ENCODE results near the gene ELK4. TPM values are rescaled to one million over a fixed set of nuclear protein-coding genes. Genes with fewer than 3 reads are reported as not detected.

ELK4 gene
- total and polyA plus RNA-seq, 2 donors (not counting 3 experiments of a cell fraction or from before 2014, with no cell fraction given), result 8.7 to 107 TPM

- Histone ChIP-seq H3K4me1 (ENCODE audit: control insufficient read depth, extremely low read depth, insufficient read depth, low read length) (peaks cover 16% of the 10 kb centered on the region), H3K79me2 (ENCODE audit: control insufficient read depth, insufficient read depth, low read length) (no peaks in the 10 kb centered on the region), H3K9ac (replicated peaks; ENCODE audit: extremely low read depth, insufficient read depth, low read length) (no peak overlapping the region), H3K9me3 (replicated peaks; ENCODE audit: control insufficient read depth, insufficient read depth, low read length) (no peaks in the 10 kb centered on the region), H3K27me3 (ENCODE audit: control insufficient read depth in 2 of 2, insufficient read depth in 2 of 2, low read length in 2 of 2) (no peaks in the 10 kb centered on the region), H3K27ac (ENCODE audit: insufficient read depth, low read depth, low read length) (no peak overlapping the region), H3K9me1 (replicated peaks; ENCODE audit: control insufficient read depth, extremely low read depth, insufficient read depth, low read length) (no peaks in the 10 kb centered on the region), H3K36me3 (ENCODE audit: control insufficient read depth in 2 of 2, extremely low read depth in 1 of 2, insufficient read depth in 2 of 2, low read length in 2 of 2) (peaks cover 2 to 5% of the 10 kb centered on the region in 2 experiments), H3K4me2 (ENCODE audit: insufficient read depth, low read length) (no peak overlapping the region), H2AFZ (ENCODE audit: low read depth, low read length) (no peak overlapping the region), H3K4me3 (replicated peaks in 1 of 3; ENCODE audit: insufficient read depth in 1 of 3, low read depth in 1 of 3, low read length in 3 of 3) (no peak overlapping the region), H4K20me1 (replicated peaks; ENCODE audit: control insufficient read depth, extremely low read depth, insufficient read depth, low read length) (no peaks in the 10 kb centered on the region)
- TF ChIP-seq MYC (IDR thresholded peaks at IDR 0.05; ENCODE audit: low read depth, low read length), result no peak
- peak; percentile 23 for TF ChIP-seq POLR2AphosphoS5 (IDR thresholded peaks at IDR 0.05; ENCODE audit: insufficient read depth, low read depth, low read length)
- peak; percentile 89 to 91 for TF ChIP-seq CTCF (IDR thresholded peaks at IDR 0.05; ENCODE audit: extremely low read depth in 1 of 2, insufficient read depth in 1 of 2, low read depth in 1 of 2, low read length in 2 of 2)
- TF ChIP-seq POLR2A (IDR thresholded peaks at IDR 0.05; ENCODE audit: low read depth, low read length), result no peak
- ChIA-PET CTCF (interaction anchor here (0.6 to 17.5 kb wide), 50 partner anchors 10 to 446 kb away, joined by 3 to 908 read pairs (median 10); partner anchors contain the start of genes ELK4, NUCKS1, RAB29 and SLC45A3), POLR2A (interaction anchor here (1.0 to 2.0 kb wide), 3 partner anchors 19 to 53 kb away, joined by 4 to 11 read pairs (median 9); no protein-coding TSS in a partner anchor)
- DNase-seq (ENCODE audit: low read depth, low spot score), result peak; percentile 70
- BruUV-seq (replicated peaks), result no TSS peak
- dilution Hi-C loops (cut with MboI; ENCODE audit: extremely low pct_ligation_motif_present, low sequenced_read_pairs), result no loop called here
- FAIRE-seq, result peak; percentile 64
- intact Hi-C loops (cut with micrococcal nuclease), result loop anchor here (1.0 kb wide), 4 partner anchors 52 to 318 kb away; no protein-coding TSS in a partner anchor
Measured at GRCh38 chr1:205658943-205659581, 27.3 kb upstream of the ELK4 start.

- Histone ChIP-seq H3K4me2 (ENCODE audit: insufficient read depth, low read length) (no peak overlapping the region), H2AFZ (ENCODE audit: low read depth, low read length) (no peak overlapping the region), H3K9ac (replicated peaks; ENCODE audit: extremely low read depth, insufficient read depth, low read length) (no peak overlapping the region), H3K27ac (ENCODE audit: insufficient read depth, low read depth, low read length) (no peak overlapping the region), H3K4me3 (replicated peaks in 1 of 3; ENCODE audit: insufficient read depth in 1 of 3, low read depth in 1 of 3, low read length in 3 of 3) (no peak overlapping the region), H3K9me3 (replicated peaks; ENCODE audit: control insufficient read depth, insufficient read depth, low read length) (no peaks in the 10 kb centered on the region), H4K20me1 (replicated peaks; ENCODE audit: control insufficient read depth, extremely low read depth, insufficient read depth, low read length) (no peaks in the 10 kb centered on the region), H3K9me1 (replicated peaks; ENCODE audit: control insufficient read depth, extremely low read depth, insufficient read depth, low read length) (no peaks in the 10 kb centered on the region), H3K36me3 (ENCODE audit: control insufficient read depth in 2 of 2, extremely low read depth in 1 of 2, insufficient read depth in 2 of 2, low read length in 2 of 2) (peaks cover 0 to 2% of the 10 kb centered on the region in 2 experiments), H3K27me3 (ENCODE audit: control insufficient read depth in 2 of 2, insufficient read depth in 2 of 2, low read length in 2 of 2) (no peaks in the 10 kb centered on the region), H3K4me1 (ENCODE audit: control insufficient read depth, extremely low read depth, insufficient read depth, low read length) (no peaks in the 10 kb centered on the region), H3K79me2 (ENCODE audit: control insufficient read depth, insufficient read depth, low read length) (no peaks in the 10 kb centered on the region)
- DNase-seq (ENCODE audit: low read depth, low spot score), result no peak
- POLR2A ChIA-PET, result no interaction called here
- TF ChIP-seq MYC (IDR thresholded peaks at IDR 0.05; ENCODE audit: low read depth, low read length) (no peak), EZH2 (IDR thresholded peaks at IDR 0.05; ENCODE audit: borderline replicate concordance, low read depth, low read length, severe bottlenecking) (no peak), FOS (IDR thresholded peaks at IDR 0.05; ENCODE audit: borderline replicate concordance, insufficient read depth, low read length) (no peak), JUN (IDR thresholded peaks at IDR 0.05; ENCODE audit: borderline replicate concordance, insufficient read depth, insufficient read length, low read depth) (no peak), POLR2A (IDR thresholded peaks at IDR 0.05; ENCODE audit: low read depth, low read length) (no peak), GATA2 (IDR thresholded peaks at IDR 0.05; ENCODE audit: insufficient read depth, insufficient read length, low read depth, low read length) (no peak), POLR2AphosphoS5 (IDR thresholded peaks at IDR 0.05; ENCODE audit: insufficient read depth, low read depth, low read length) (no peak), MAX (IDR thresholded peaks at IDR 0.05; ENCODE audit: insufficient read depth, insufficient read length) (no peak)
- dilution Hi-C loops (cut with MboI; ENCODE audit: extremely low pct_ligation_motif_present, low sequenced_read_pairs), result no loop called here
- FAIRE-seq, result peak; percentile 24
- intact Hi-C loops (cut with micrococcal nuclease), result no loop called here
- BruUV-seq (replicated peaks), result no TSS peak
- CTCF ChIA-PET, result interaction anchor here (1.9 to 17.5 kb wide), 6 partner anchors 24 to 321 kb away, joined by 6 to 908 read pairs (median 178); partner anchors contain the start of gene ELK4
Measured at GRCh38 chr1:205656236-205656635, 24.4 kb upstream of the ELK4 start.
